GM23248 (cell line): ENCODE measurements around the gene FARP2. TPM values are rescaled to one million over a fixed set of nuclear protein-coding genes. Genes with fewer than 3 reads are reported as not detected.

ENCODE experiments used
- DNase-seq: peaks from one replicate; pipeline ENCODE4 v3.0.0-alpha.2; 2015
- H2AFZ ChIP-seq: fragments of 200-600 bp; sonication (generic); 2 replicates; pipeline ENCODE4 v1.6.1; 2016; ENCODE audit warnings: antibody characterized with exemption
- H3F3A ChIP-seq: fragments of 200-600 bp; sonication (generic); 2 replicates; pipeline ENCODE4 v1.6.1; 2016; ENCODE audit warnings: mild to moderate bottlenecking, antibody characterized with exemption, mixed run types; ENCODE audit not compliant: insufficient read depth
- H3K27ac ChIP-seq: fragments of 200-600 bp; sonication (generic); 2 replicates; pipeline ENCODE4 v1.5.1; 2016; ENCODE audit warnings: mild to moderate bottlenecking
- H3K27me3 ChIP-seq: fragments of 200-600 bp; sonication (generic); replicated peaks from 2 replicates; pipeline ENCODE4 v1.6.1; 2016; ENCODE audit warnings: mild to moderate bottlenecking; ENCODE audit not compliant: insufficient read depth
- H3K36me3 ChIP-seq: fragments of 200-600 bp; sonication (generic); 2 replicates; pipeline ENCODE4 v1.6.1; 2016; ENCODE audit warnings: low read depth, mild to moderate bottlenecking
- H3K4me1 ChIP-seq: fragments of 200-600 bp; sonication (generic); 2 replicates; pipeline ENCODE4 v1.6.1; 2016; ENCODE audit warnings: mild to moderate bottlenecking; ENCODE audit not compliant: insufficient read depth
- H3K4me2 ChIP-seq: fragments of 200-600 bp; sonication (generic); one replicate; pipeline ENCODE4 v1.6.1; 2016; ENCODE audit warnings: mild to moderate bottlenecking; ENCODE audit not compliant: unreplicated experiment
- H3K4me3 ChIP-seq: fragments of 200-600 bp; sonication (generic); 2 replicates; pipeline ENCODE4 v1.5.1; 2016; ENCODE audit warnings: mild to moderate bottlenecking
- H3K79me2 ChIP-seq: fragments of 200-600 bp; sonication (generic); 2 replicates; pipeline ENCODE4 v1.6.1; 2016; ENCODE audit warnings: mild to moderate bottlenecking; ENCODE audit not compliant: insufficient read depth
- H3K9ac ChIP-seq: fragments of 200-600 bp; sonication (generic); 2 replicates; pipeline ENCODE4 v1.6.1; 2016; ENCODE audit warnings: mild to moderate bottlenecking
- H3K9me2 ChIP-seq: fragments of 200-600 bp; sonication (generic); 2 replicates; pipeline ENCODE4 v1.6.1; 2016; ENCODE audit warnings: mixed run types, mild to moderate bottlenecking, moderate library complexity; ENCODE audit not compliant: insufficient read depth
- H3K9me3 ChIP-seq: fragments of 200-600 bp; sonication (generic); one replicate; pipeline ENCODE4 v1.6.1; 2017; ENCODE audit warnings: low read depth
- H4K20me1 ChIP-seq: fragments of 200-600 bp; sonication (generic); 2 replicates; pipeline ENCODE4 v1.6.0; 2016; ENCODE audit not compliant: insufficient read depth
- EZH2 ChIP-seq: fragments of 200-600 bp; sonication (generic); IDR thresholded peaks from 2 replicates; pipeline ENCODE4 v1.6.1; 2018; ENCODE audit warnings: antibody characterized with exemption, mild to moderate bottlenecking; ENCODE audit not compliant: insufficient read depth, poor library complexity, severe bottlenecking
- EZH2phosphoT487 ChIP-seq: fragments of 200-600 bp; sonication (generic); IDR thresholded peaks from 2 replicates; pipeline ENCODE4 v1.6.1; 2018; ENCODE audit warnings: antibody characterized with exemption, moderate library complexity, mild to moderate bottlenecking, low read depth; ENCODE audit not compliant: insufficient read depth
- WGBS, 2 experiments: methylation state at CpG; one replicate each; pipeline ENCODE4 v1.1.6; 2015 to 2017; ENCODE audit warnings: low lambda C conversion rate in 2 of 2, low coverage in 1 of 2; ENCODE audit errors: missing lambda C conversion rate in 2 of 2; 5-methylcytosine and 5-hydroxymethylcytosine counted together
- in situ Hi-C: fragments of 300-500 bp; cut with MboI; formaldehyde crosslinking; loops from 2 replicates; pipeline ENCODE4 v1.15.0; 2020
- polyA plus RNA-seq: library from polyadenylated mRNA; unstranded; fragments of >200 nt; fragmentation: Nextera tagmentation; extraction: Ambion mirVana; gene quantifications from 2 replicates; pipeline ENCODE4 v1.2.1, GENCODE V29; 2016
- total RNA-seq: library from RNA; depleted of rRNA; stranded (reverse); fragments of >200 nt; shearing (Covaris generic); gene quantifications from 2 replicates; pipeline ENCODE4 v1.2.3, GENCODE V29; 2014

The FARP2 gene
- total and polyA plus RNA-seq, 2 experiments from 2014 or later: 30.9 to 39.0 TPM

- no peak overlapping the region for H2AFZ ChIP-seq
- peak; percentile 80 for DNase-seq
- peaks cover 100% of the 10 kb centered on the region for H3K79me2 ChIP-seq
- in situ Hi-C loops: no loop called here
- H3K9me3 ChIP-seq: no peaks in the 10 kb centered on the region
- H3K4me1 ChIP-seq: peaks cover 43% of the 10 kb centered on the region
- H3K27ac ChIP-seq: peak overlapping the region; percentile 55
- peak overlapping the region; percentile 32 for H3K9ac ChIP-seq
- H3K36me3 ChIP-seq: no peaks in the 10 kb centered on the region
- H3K27me3 ChIP-seq: no peaks in the 10 kb centered on the region
- H3K4me3 ChIP-seq: no peak overlapping the region
- no peak overlapping the region for H3K4me2 ChIP-seq
- H3F3A ChIP-seq: peaks cover 46% of the 10 kb centered on the region
- TF ChIP-seq EZH2phosphoT487 (no peak), EZH2 (no peak)
- WGBS, 2 experiments: 23 to 24% methylated on average over 2 of the region's 2 CpGs
- H4K20me1 ChIP-seq: peaks cover 23% of the 10 kb centered on the region
- H3K9me2 ChIP-seq: no peaks in the 10 kb centered on the region
Measured at GRCh38 chr2:241309684-241310117, 46.4 kb upstream of the FARP2 start.

- no peak overlapping the region for H3K27ac ChIP-seq
- TF ChIP-seq EZH2phosphoT487 (no peak), EZH2 (no peak)
- H3K9me2 ChIP-seq: no peaks in the 10 kb centered on the region
- H2AFZ ChIP-seq: no peak overlapping the region
- WGBS, 2 experiments: 85 to 87% methylated on average over 13 of the region's 13 CpGs
- H3F3A ChIP-seq: peaks cover 46% of the 10 kb centered on the region
- H3K79me2 ChIP-seq: peaks cover 90% of the 10 kb centered on the region
- H3K4me2 ChIP-seq: no peak overlapping the region
- H3K9me3 ChIP-seq: no peaks in the 10 kb centered on the region
- H3K4me3 ChIP-seq: no peak overlapping the region
- no peak for DNase-seq
- peaks cover 43% of the 10 kb centered on the region for H3K4me1 ChIP-seq
- no peak overlapping the region for H3K9ac ChIP-seq
- no peaks in the 10 kb centered on the region for H3K36me3 ChIP-seq
- H4K20me1 ChIP-seq: peaks cover 20% of the 10 kb centered on the region
- no peaks in the 10 kb centered on the region for H3K27me3 ChIP-seq
- in situ Hi-C loops: no loop called here
Measured at GRCh38 chr2:241310917-241311566, 45.0 kb upstream of the FARP2 start.

- 32 to 40% methylated on average over 4 of the region's 4 CpGs for WGBS, 2 experiments
- no peak overlapping the region for H3K9ac ChIP-seq
- H3F3A ChIP-seq: peaks cover 46% of the 10 kb centered on the region
- H3K4me3 ChIP-seq: no peak overlapping the region; the same call in 1 of the 2 replicates
- in situ Hi-C loops: no loop called here
- H4K20me1 ChIP-seq: peaks cover 19% of the 10 kb centered on the region
- H3K36me3 ChIP-seq: no peaks in the 10 kb centered on the region
- peaks cover 90% of the 10 kb centered on the region for H3K79me2 ChIP-seq
- peaks cover 43% of the 10 kb centered on the region for H3K4me1 ChIP-seq
- no peak overlapping the region for H2AFZ ChIP-seq
- H3K9me2 ChIP-seq: no peaks in the 10 kb centered on the region
- no peak for TF ChIP-seq EZH2phosphoT487
- no peak for TF ChIP-seq EZH2
- peak; percentile 81 for DNase-seq
- H3K27ac ChIP-seq: peak overlapping the region; percentile 48
- no peaks in the 10 kb centered on the region for H3K27me3 ChIP-seq
- H3K9me3 ChIP-seq: no peaks in the 10 kb centered on the region
- H3K4me2 ChIP-seq: no peak overlapping the region
Measured at GRCh38 chr2:241312082-241312481, 44.0 kb upstream of the FARP2 start.

DNA sequence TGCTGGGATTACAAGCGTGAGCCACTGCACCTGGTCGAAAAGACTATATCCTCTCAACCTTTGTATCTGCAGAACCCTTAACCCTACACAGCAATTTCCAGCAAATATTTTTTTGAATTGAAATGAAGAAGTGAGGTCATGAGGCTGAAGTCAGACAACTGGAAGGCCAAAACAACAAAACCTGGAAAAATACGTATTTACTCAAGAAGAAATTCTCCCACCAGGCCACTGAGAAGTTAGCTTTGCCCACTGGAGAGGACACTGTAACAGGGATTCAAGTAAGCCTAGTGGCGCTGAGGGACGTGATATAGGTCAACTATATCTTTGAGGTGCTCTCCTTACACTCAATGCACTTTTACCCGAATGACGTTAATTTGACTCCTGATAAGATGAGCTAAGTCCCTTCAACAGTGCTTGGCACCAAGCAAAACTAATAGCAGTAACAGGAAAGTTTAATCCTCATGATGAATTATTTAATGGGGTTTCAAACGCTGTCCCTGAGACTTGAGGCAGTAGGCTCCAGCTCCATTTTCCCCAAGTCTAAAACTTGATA is 42.5 kb upstream of the FARP2 start:
- Histone ChIP-seq H2AFZ (no peak overlapping the region), H3K79me2 (peaks cover 90% of the 10 kb centered on the region), H3K36me3 (no peaks in the 10 kb centered on the region), H3K4me3 (peak overlapping the region; percentile 96), H3K9me3 (no peaks in the 10 kb centered on the region), H3K4me1 (peaks cover 48% of the 10 kb centered on the region), H4K20me1 (peaks cover 27% of the 10 kb centered on the region), H3K27me3 (no peaks in the 10 kb centered on the region), H3K4me2 (peak overlapping the region; percentile 100), H3K9ac (peak overlapping the region; percentile 99), H3K9me2 (no peaks in the 10 kb centered on the region), H3K27ac (peak overlapping the region; percentile 98; the same call in 1 of the 2 replicates), H3F3A (peaks cover 46% of the 10 kb centered on the region)
- in situ Hi-C loops: no loop called here
- DNase-seq: no peak
- no peak for TF ChIP-seq EZH2
- TF ChIP-seq EZH2phosphoT487: no peak
- 78 to 83% methylated on average over 8 of the region's 8 CpGs for WGBS, 2 experiments
